Measurements from ENCODE around the gene CAND2.

DNA sequence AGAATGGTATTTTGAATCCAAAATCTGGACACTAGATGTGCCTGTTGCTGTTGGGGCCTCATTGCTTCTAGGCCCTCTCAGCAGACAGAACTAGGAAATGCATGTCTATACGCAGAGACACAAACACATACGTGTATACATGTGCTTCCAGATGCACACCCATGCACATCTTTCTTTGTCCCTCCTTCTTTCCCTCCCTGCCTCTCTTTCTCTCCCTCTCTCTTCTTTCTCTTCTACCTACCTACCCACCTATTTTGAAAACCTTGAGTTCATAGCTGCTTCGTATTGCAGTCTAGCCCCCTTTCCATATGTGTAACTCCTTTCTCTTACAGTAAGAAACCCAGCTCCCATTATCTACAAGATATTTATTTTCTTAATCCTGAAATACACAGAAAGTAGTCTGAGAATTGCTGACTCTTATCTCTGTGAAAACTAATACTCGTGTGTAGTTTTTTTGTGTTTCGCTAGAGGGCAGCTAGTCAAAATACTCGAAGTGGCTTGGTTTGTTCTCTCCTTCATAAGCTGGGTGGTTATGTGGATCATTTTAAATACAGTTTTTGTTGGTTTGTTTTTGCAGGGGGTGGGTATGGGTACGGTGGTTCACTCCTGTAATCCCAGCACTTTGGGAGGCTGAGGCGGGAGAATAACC, 26.4 kb downstream of the CAND2 start:
- TF ChIP-seq CTCF (conservative IDR thresholded peaks at IDR 0.05 in 1 of 2, IDR thresholded peaks at IDR 0.05 in 1 of 2; ENCODE audit: low read depth in 1 of 2, low read length in 2 of 2), result peak; percentile 28 to 55
- TF ChIP-seq EZH2 (IDR thresholded peaks at IDR 0.05; ENCODE audit: low read length, missing control alignments), result no peak

Measured in fibroblast of lung (primary cell).